ENCODE data around the gene SSTR5. TPM values are rescaled to one million over a fixed set of nuclear protein-coding genes. Genes with fewer than 3 reads are reported as not detected.

SSTR5 gene
- total and polyA plus RNA-seq, 4 donors, result not detected

DNA sequence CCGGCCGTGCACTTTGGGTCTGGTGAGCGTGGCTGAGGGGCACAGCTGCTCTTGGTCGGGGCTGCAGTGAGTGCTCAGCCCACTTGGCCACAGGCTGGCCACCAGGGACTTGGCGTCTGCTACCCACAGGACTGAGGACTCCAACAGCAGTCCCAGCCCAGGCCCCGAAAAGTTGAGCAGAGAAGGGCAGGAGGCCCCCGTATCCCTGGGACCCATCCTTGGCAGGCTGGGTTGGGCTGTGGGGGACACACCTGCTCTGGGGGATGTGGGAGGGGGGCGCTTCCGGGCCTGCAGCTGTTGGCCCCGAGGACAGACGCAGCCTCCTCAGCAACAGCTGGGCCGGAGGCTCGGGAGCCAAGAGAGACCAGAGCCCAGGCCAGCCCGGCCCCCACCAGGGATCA, 19.4 kb upstream of the SSTR5 start:
- H3K27ac ChIP-seq (ENCODE audit: low read depth in 1 of 2, low read length in 2 of 2), result no peak overlapping the region
- DNase-seq (ENCODE audit: low spot score), result no peak
- no peaks in the 10 kb centered on the region for H3K9me3 ChIP-seq (ENCODE audit: control insufficient read depth in 4 of 4, low read length in 3 of 4)
- no peaks in the 10 kb centered on the region for H3K36me3 ChIP-seq (ENCODE audit: control insufficient read depth in 4 of 4, insufficient read depth in 3 of 4, low read depth in 1 of 4, low read length in 3 of 4)
- no peak overlapping the region for H3K4me3 ChIP-seq (ENCODE audit: low read depth in 1 of 3, low read length in 3 of 3)
- TF ChIP-seq, protein P1, sequence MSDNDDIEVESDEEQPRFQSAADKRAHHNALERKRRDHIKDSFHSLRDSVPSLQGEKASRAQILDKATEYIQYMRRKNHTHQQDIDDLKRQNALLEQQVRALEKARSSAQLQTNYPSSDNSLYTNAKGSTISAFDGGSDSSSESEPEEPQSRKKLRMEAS (IDR thresholded peaks at IDR 0.05), result no peak
- TF ChIP-seq RXRA (IDR thresholded peaks at IDR 0.05) (no peak), FOXA2 (IDR thresholded peaks at IDR 0.05) (no peak), FOXA1 (IDR thresholded peaks at IDR 0.05) (no peak), HNF4G (IDR thresholded peaks at IDR 0.05) (no peak)
- TF ChIP-seq, protein P2, sequence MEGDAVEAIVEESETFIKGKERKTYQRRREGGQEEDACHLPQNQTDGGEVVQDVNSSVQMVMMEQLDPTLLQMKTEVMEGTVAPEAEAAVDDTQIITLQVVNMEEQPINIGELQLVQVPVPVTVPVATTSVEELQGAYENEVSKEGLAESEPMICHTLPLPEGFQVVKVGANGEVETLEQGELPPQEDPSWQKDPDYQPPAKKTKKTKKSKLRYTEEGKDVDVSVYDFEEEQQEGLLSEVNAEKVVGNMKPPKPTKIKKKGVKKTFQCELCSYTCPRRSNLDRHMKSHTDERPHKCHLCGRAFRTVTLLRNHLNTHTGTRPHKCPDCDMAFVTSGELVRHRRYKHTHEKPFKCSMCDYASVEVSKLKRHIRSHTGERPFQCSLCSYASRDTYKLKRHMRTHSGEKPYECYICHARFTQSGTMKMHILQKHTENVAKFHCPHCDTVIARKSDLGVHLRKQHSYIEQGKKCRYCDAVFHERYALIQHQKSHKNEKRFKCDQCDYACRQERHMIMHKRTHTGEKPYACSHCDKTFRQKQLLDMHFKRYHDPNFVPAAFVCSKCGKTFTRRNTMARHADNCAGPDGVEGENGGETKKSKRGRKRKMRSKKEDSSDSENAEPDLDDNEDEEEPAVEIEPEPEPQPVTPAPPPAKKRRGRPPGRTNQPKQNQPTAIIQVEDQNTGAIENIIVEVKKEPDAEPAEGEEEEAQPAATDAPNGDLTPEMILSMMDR (IDR thresholded peaks at IDR 0.05; ENCODE audit: low read depth, low read length, missing input control), result no peak
- TF ChIP-seq, protein P3, sequence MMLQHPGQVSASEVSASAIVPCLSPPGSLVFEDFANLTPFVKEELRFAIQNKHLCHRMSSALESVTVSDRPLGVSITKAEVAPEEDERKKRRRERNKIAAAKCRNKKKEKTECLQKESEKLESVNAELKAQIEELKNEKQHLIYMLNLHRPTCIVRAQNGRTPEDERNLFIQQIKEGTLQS (IDR thresholded peaks at IDR 0.05), result no peak
- H3K27me3 ChIP-seq (ENCODE audit: control insufficient read depth in 4 of 4, insufficient read depth in 4 of 4, low read length in 3 of 4), result peaks cover 0 to 6% (median 0%) of the 10 kb centered on the region in 4 donors
- WGBS, result 68% methylated on average over 14 of the region's 14 CpGs
- no peak overlapping the region for H3K9ac ChIP-seq (ENCODE audit: low read depth in 1 of 2, low read length in 2 of 2)
- no peaks in the 10 kb centered on the region for H3K4me1 ChIP-seq (ENCODE audit: control insufficient read depth in 4 of 4, insufficient read depth in 4 of 4, low read length in 3 of 4)

DNA sequence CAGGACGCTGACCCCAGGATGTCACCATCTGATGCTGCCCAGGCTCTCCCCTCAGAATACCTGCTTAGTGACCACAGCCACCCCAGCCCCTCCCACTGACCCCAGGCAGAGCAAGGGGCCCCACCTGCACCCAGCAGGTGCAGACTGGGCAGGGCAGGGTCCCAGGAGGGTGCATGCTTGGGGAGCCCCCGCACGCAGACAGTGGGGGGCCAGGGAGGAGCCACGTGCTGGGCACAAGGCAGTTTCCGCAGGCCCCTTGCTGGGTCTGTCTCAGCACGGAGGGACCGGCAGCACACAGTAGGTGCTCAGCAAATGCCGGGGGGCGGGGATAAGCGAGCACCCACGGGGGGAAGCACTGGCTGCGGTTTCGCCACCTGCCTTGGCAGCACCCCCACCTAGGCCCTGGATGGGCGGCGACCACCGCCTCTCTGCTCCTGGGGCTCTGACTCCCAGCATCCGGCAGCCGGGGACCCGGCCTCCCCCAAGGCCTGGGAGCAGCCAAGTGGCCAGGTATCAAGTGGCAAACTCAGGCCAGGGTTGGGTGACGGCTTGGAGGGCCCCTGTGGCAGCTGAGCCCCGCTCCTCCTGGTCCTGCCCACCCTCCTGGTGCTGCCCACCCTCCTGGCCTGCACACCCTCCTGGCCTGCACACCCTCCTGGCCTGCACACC, 18.7 kb upstream of the SSTR5 start:
- H3K4me1 ChIP-seq (ENCODE audit: control insufficient read depth in 4 of 4, insufficient read depth in 4 of 4, low read length in 3 of 4), result no peaks in the 10 kb centered on the region
- no peak for TF ChIP-seq JUND (IDR thresholded peaks at IDR 0.05)
- TF ChIP-seq, protein P1 (IDR thresholded peaks at IDR 0.05), result no peak
- no peak for TF ChIP-seq NR2F2 (IDR thresholded peaks at IDR 0.05)
- no peak for TF ChIP-seq HNF4A (conservative IDR thresholded peaks at IDR 0.05)
- TF ChIP-seq, protein P4, sequence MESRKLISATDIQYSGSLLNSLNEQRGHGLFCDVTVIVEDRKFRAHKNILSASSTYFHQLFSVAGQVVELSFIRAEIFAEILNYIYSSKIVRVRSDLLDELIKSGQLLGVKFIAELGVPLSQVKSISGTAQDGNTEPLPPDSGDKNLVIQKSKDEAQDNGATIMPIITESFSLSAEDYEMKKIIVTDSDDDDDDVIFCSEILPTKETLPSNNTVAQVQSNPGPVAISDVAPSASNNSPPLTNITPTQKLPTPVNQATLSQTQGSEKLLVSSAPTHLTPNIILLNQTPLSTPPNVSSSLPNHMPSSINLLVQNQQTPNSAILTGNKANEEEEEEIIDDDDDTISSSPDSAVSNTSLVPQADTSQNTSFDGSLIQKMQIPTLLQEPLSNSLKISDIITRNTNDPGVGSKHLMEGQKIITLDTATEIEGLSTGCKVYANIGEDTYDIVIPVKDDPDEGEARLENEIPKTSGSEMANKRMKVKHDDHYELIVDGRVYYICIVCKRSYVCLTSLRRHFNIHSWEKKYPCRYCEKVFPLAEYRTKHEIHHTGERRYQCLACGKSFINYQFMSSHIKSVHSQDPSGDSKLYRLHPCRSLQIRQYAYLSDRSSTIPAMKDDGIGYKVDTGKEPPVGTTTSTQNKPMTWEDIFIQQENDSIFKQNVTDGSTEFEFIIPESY (IDR thresholded peaks at IDR 0.05), result no peak
- no peak for TF ChIP-seq SP1 (IDR thresholded peaks at IDR 0.05)
- no peak for TF ChIP-seq EGR1 (IDR thresholded peaks at IDR 0.05; ENCODE audit: low read depth in 2 of 2)
- TF ChIP-seq GABPA (IDR thresholded peaks at IDR 0.05 in 1 of 2, conservative IDR thresholded peaks at IDR 0.05 in 1 of 2), result no peak
- WGBS, result 76% methylated on average over 21 of the region's 21 CpGs
- H3K36me3 ChIP-seq (ENCODE audit: control insufficient read depth in 4 of 4, insufficient read depth in 3 of 4, low read depth in 1 of 4, low read length in 3 of 4), result no peaks in the 10 kb centered on the region
- H3K27ac ChIP-seq (ENCODE audit: low read depth in 1 of 2, low read length in 2 of 2), result no peak overlapping the region
- no peak overlapping the region for H3K4me3 ChIP-seq (ENCODE audit: low read depth in 1 of 3, low read length in 3 of 3)
- no peak for DNase-seq (ENCODE audit: low spot score)
- H3K9ac ChIP-seq (ENCODE audit: low read depth in 1 of 2, low read length in 2 of 2), result no peak overlapping the region
- H3K27me3 ChIP-seq (ENCODE audit: control insufficient read depth in 4 of 4, insufficient read depth in 4 of 4, low read length in 3 of 4), result peaks cover 0 to 4% (median 0%) of the 10 kb centered on the region in 4 donors
- H3K9me3 ChIP-seq (ENCODE audit: control insufficient read depth in 4 of 4, low read length in 3 of 4), result no peaks in the 10 kb centered on the region

Measured in liver (tissue), 9 donors.